ENCODE measurements around the gene SMPD4.
A peak's percentile ranks its signal among the peaks of the same experiment; 100 is the strongest.
"Not testable (repeated sequence)": the region's sequence is repeated elsewhere in the genome, so short reads cannot be mapped to it uniquely, and the experiment has no call there.

The SMPD4 gene

GRCh38 chr2:130159376-130159775 is 22.0 kb downstream of the SMPD4 start:
- not testable (repeated sequence) for DNase-seq (ENCODE audit: low read depth)

- DNase-seq (ENCODE audit: low read depth): no peak
Observed at GRCh38 chr2:130158631-130159030, 22.8 kb downstream of the SMPD4 start.

- not testable (repeated sequence) for DNase-seq (ENCODE audit: low read depth)
Observed at GRCh38 chr2:130157825-130158514, 23.4 kb downstream of the SMPD4 start.

GRCh38 chr2:130157354-130157753 is 24.0 kb downstream of the SMPD4 start:
- DNase-seq (ENCODE audit: low read depth): not testable (repeated sequence)

GRCh38 chr2:130156624-130157004 is 24.8 kb downstream of the SMPD4 start:
- no peak for DNase-seq (ENCODE audit: low read depth)

GRCh38 chr2:130155956-130156623 is 25.3 kb downstream of the SMPD4 start:
- DNase-seq (ENCODE audit: low read depth): not testable (repeated sequence)

GRCh38 chr2:130154773-130155765 is 26.3 kb downstream of the SMPD4 start:
- DNase-seq (ENCODE audit: low read depth): no peak

- not testable (repeated sequence) for DNase-seq (ENCODE audit: low read depth)
Observed at GRCh38 chr2:130154423-130154770, 27.0 kb downstream of the SMPD4 start.

- not testable (repeated sequence) for DNase-seq (ENCODE audit: low read depth)
Observed at GRCh38 chr2:130153721-130154422, 27.5 kb downstream of the SMPD4 start.

- no peak for DNase-seq (ENCODE audit: low read depth)
Observed at GRCh38 chr2:130152816-130153595, 28.4 kb downstream of the SMPD4 start.

GRCh38 chr2:130152136-130152815 is 29.1 kb downstream of the SMPD4 start:
- not testable (repeated sequence) for DNase-seq (ENCODE audit: low read depth)

GRCh38 chr2:130151145-130151512 is 30.3 kb downstream of the SMPD4 start:
- not testable (repeated sequence) for DNase-seq (ENCODE audit: low read depth)

- no peak for DNase-seq (ENCODE audit: low read depth)
Observed at GRCh38 chr2:130150181-130151144, 30.9 kb downstream of the SMPD4 start.

GRCh38 chr2:130148515-130148914 is 32.9 kb downstream of the SMPD4 start:
- DNase-seq (ENCODE audit: low read depth): not testable (repeated sequence)

- DNase-seq (ENCODE audit: low read depth): peak; percentile 5
Observed at GRCh38 chr2:130145006-130145414, 36.4 kb downstream of the SMPD4 start, which contains the start of gene CCDC74B. Gene CCDC74B, minus strand, starts transcription at chr2:130145112. Its CDS starts 116 bp downstream, at chr2:130144996.

- not testable (repeated sequence) for DNase-seq (ENCODE audit: low read depth)
Observed at GRCh38 chr2:130143266-130144039, 37.9 kb downstream of the SMPD4 start.

- not testable (repeated sequence) for DNase-seq (ENCODE audit: low read depth)
Observed at GRCh38 chr2:130142396-130143265, 38.8 kb downstream of the SMPD4 start.

Data from HS-27A (cell line).